GM19240 (cell line): ENCODE data around the gene API5.

Source experiments
- DNase-seq: peaks from one replicate; pipeline ENCODE4 v3.0.0; 2011; ENCODE audit warnings: low spot score; ENCODE audit not compliant: insufficient read length

API5 gene

GRCh38 chr11:43359422-43359818, 47.6 kb downstream of the API5 start:
- peak; percentile 14 for DNase-seq

GRCh38 chr11:43360361-43361032, 48.7 kb downstream of the API5 start:
- no peak for DNase-seq

GRCh38 chr11:43366677-43367076, 54.9 kb downstream of the API5 start:
- no peak for DNase-seq

- DNase-seq = no peak
Measured at GRCh38 chr11:43367382-43368178, 55.8 kb downstream of the API5 start.

- no peak for DNase-seq
Measured at GRCh38 chr11:43376065-43376464, 64.3 kb downstream of the API5 start.

- no peak for DNase-seq
Measured at GRCh38 chr11:43376594-43376993, 64.8 kb downstream of the API5 start.

GRCh38 chr11:43377389-43377788, 65.6 kb downstream of the API5 start:
- no peak for DNase-seq

- no peak for DNase-seq
Measured at GRCh38 chr11:43378897-43379296, 67.1 kb downstream of the API5 start.

- no peak for DNase-seq
Measured at GRCh38 chr11:43381802-43382201, 70.0 kb downstream of the API5 start.

GRCh38 chr11:43382614-43383013, 70.8 kb downstream of the API5 start:
- DNase-seq = no peak

GRCh38 chr11:43384393-43384792, 72.6 kb downstream of the API5 start:
- DNase-seq = no peak

GRCh38 chr11:43392713-43393112, 80.9 kb downstream of the API5 start:
- DNase-seq = no peak

- no peak for DNase-seq
Measured at GRCh38 chr11:43393765-43394355, 82.1 kb downstream of the API5 start.
